ENCODE measurements around the gene ALG14. TPM values are rescaled to one million over a fixed set of nuclear protein-coding genes. Genes with fewer than 3 reads are reported as not detected.
"Not testable (repeated sequence)": the region's sequence is repeated elsewhere in the genome, so short reads cannot be mapped to it uniquely, and the experiment has no call there.

Gene ALG14
- total RNA-seq, 2 experiments from 2014 or later, result 2.7 to 5.8 TPM

- ChIA-PET POLR2A (no interaction called here), CTCF (no interaction called here)
- Mint-ChIP-seq H3K9me3 (ENCODE audit: insufficient read depth) (no peaks in the 10 kb centered on the region), H3K4me3 (no peak overlapping the region), H3K27ac (no peak overlapping the region), H3K4me1 (ENCODE audit: low read depth) (no peaks in the 10 kb centered on the region), H3K27me3 (ENCODE audit: low read depth) (peaks cover 8% of the 10 kb centered on the region), H3K36me3 (ENCODE audit: low read depth) (no peaks in the 10 kb centered on the region)
- no peak for ATAC-seq
- DNase-seq, result no peak
Measured at GRCh38 chr1:94942171-94943128, 130.3 kb downstream of the ALG14 start.

- H3K27ac Mint-ChIP-seq; POLR2A ChIA-PET; CTCF ChIA-PET; H3K36me3 Mint-ChIP-seq (ENCODE audit: low read depth); H3K4me1 Mint-ChIP-seq (ENCODE audit: low read depth); DNase-seq; ATAC-seq; H3K9me3 Mint-ChIP-seq (ENCODE audit: insufficient read depth); H3K27me3 Mint-ChIP-seq (ENCODE audit: low read depth); H3K4me3 Mint-ChIP-seq: not testable (repeated sequence)
Measured at GRCh38 chr1:94941480-94941879, 131.3 kb downstream of the ALG14 start.

GRCh38 chr1:94940738-94941137 is 132.0 kb downstream of the ALG14 start:
- no peak for ATAC-seq
- H3K27me3 Mint-ChIP-seq (ENCODE audit: low read depth), result peaks cover 10% of the 10 kb centered on the region
- no peak overlapping the region for H3K4me3 Mint-ChIP-seq
- POLR2A ChIA-PET, result no interaction called here
- no peaks in the 10 kb centered on the region for H3K36me3 Mint-ChIP-seq (ENCODE audit: low read depth)
- CTCF ChIA-PET, result no interaction called here
- no peak for DNase-seq
- H3K27ac Mint-ChIP-seq, result no peak overlapping the region
- no peaks in the 10 kb centered on the region for H3K9me3 Mint-ChIP-seq (ENCODE audit: insufficient read depth)
- no peaks in the 10 kb centered on the region for H3K4me1 Mint-ChIP-seq (ENCODE audit: low read depth)

GRCh38 chr1:94937820-94938219 is 134.9 kb downstream of the ALG14 start:
- CTCF ChIA-PET, result no interaction called here
- POLR2A ChIA-PET, result no interaction called here
- no peak overlapping the region for H3K4me3 Mint-ChIP-seq
- DNase-seq, result no peak
- no peak for ATAC-seq
- H3K4me1 Mint-ChIP-seq (ENCODE audit: low read depth), result no peaks in the 10 kb centered on the region
- H3K27ac Mint-ChIP-seq, result no peak overlapping the region
- H3K36me3 Mint-ChIP-seq (ENCODE audit: low read depth), result no peaks in the 10 kb centered on the region
- H3K9me3 Mint-ChIP-seq (ENCODE audit: insufficient read depth), result no peaks in the 10 kb centered on the region
- peaks cover 5% of the 10 kb centered on the region for H3K27me3 Mint-ChIP-seq (ENCODE audit: low read depth)

GRCh38 chr1:94936861-94937620 is 135.7 kb downstream of the ALG14 start:
- H3K27ac Mint-ChIP-seq, result no peak overlapping the region
- no peaks in the 10 kb centered on the region for H3K4me1 Mint-ChIP-seq (ENCODE audit: low read depth)
- H3K4me3 Mint-ChIP-seq, result no peak overlapping the region
- H3K9me3 Mint-ChIP-seq (ENCODE audit: insufficient read depth), result no peaks in the 10 kb centered on the region
- ATAC-seq, result no peak
- ChIA-PET CTCF (no interaction called here), POLR2A (no interaction called here)
- DNase-seq, result no peak
- H3K27me3 Mint-ChIP-seq (ENCODE audit: low read depth), result peaks cover 5% of the 10 kb centered on the region
- no peaks in the 10 kb centered on the region for H3K36me3 Mint-ChIP-seq (ENCODE audit: low read depth)

- Mint-ChIP-seq H3K27me3 (ENCODE audit: low read depth) (peaks cover 7% of the 10 kb centered on the region), H3K4me1 (ENCODE audit: low read depth) (no peaks in the 10 kb centered on the region), H3K4me3 (no peak overlapping the region), H3K36me3 (ENCODE audit: low read depth) (no peaks in the 10 kb centered on the region), H3K9me3 (ENCODE audit: insufficient read depth) (no peaks in the 10 kb centered on the region), H3K27ac (no peak overlapping the region)
- no peak for ATAC-seq
- ChIA-PET CTCF (interaction anchor here (1.0 kb wide), 1 partner anchor 108 kb away, joined by 3 read pairs; no protein-coding TSS in a partner anchor), POLR2A (no interaction called here)
- no peak for DNase-seq
Measured at GRCh38 chr1:94935476-94935875, 137.3 kb downstream of the ALG14 start.

GRCh38 chr1:94935034-94935433 is 137.7 kb downstream of the ALG14 start:
- Mint-ChIP-seq H3K27me3 (ENCODE audit: low read depth) (peaks cover 7% of the 10 kb centered on the region), H3K4me3 (no peak overlapping the region), H3K4me1 (ENCODE audit: low read depth) (no peaks in the 10 kb centered on the region), H3K36me3 (ENCODE audit: low read depth) (no peaks in the 10 kb centered on the region), H3K27ac (no peak overlapping the region), H3K9me3 (ENCODE audit: insufficient read depth) (no peaks in the 10 kb centered on the region)
- POLR2A ChIA-PET, result no interaction called here
- DNase-seq (no peak), ATAC-seq (no peak)
- CTCF ChIA-PET, result no interaction called here

GRCh38 chr1:94934551-94934950 is 138.2 kb downstream of the ALG14 start:
- Mint-ChIP-seq H3K27ac (no peak overlapping the region), H3K36me3 (ENCODE audit: low read depth) (no peaks in the 10 kb centered on the region), H3K27me3 (ENCODE audit: low read depth) (peaks cover 7% of the 10 kb centered on the region), H3K4me3 (no peak overlapping the region), H3K9me3 (ENCODE audit: insufficient read depth) (no peaks in the 10 kb centered on the region), H3K4me1 (ENCODE audit: low read depth) (no peaks in the 10 kb centered on the region)
- POLR2A ChIA-PET, result no interaction called here
- no peak for DNase-seq
- CTCF ChIA-PET, result no interaction called here
- ATAC-seq, result no peak

GRCh38 chr1:94931254-94931841 is 141.4 kb downstream of the ALG14 start:
- Mint-ChIP-seq H3K27ac (no peak overlapping the region), H3K4me3 (no peak overlapping the region), H3K9me3 (ENCODE audit: insufficient read depth) (no peaks in the 10 kb centered on the region), H3K4me1 (ENCODE audit: low read depth) (peaks cover 3% of the 10 kb centered on the region), H3K36me3 (ENCODE audit: low read depth) (no peaks in the 10 kb centered on the region), H3K27me3 (ENCODE audit: low read depth) (peaks cover 20% of the 10 kb centered on the region)
- CTCF ChIA-PET, result no interaction called here
- POLR2A ChIA-PET, result no interaction called here
- ATAC-seq (no peak), DNase-seq (no peak)

GRCh38 chr1:94929351-94930217 is 143.2 kb downstream of the ALG14 start:
- POLR2A ChIA-PET, result no interaction called here
- no peak for DNase-seq
- H3K4me1 Mint-ChIP-seq (ENCODE audit: low read depth), result peaks cover 12% of the 10 kb centered on the region
- ATAC-seq, result no peak
- H3K9me3 Mint-ChIP-seq (ENCODE audit: insufficient read depth), result no peaks in the 10 kb centered on the region
- CTCF ChIA-PET, result interaction anchor here (0.7 kb wide), 1 partner anchor 112 kb away, joined by 3 read pairs; no protein-coding TSS in a partner anchor
- H3K4me3 Mint-ChIP-seq, result no peak overlapping the region
- H3K36me3 Mint-ChIP-seq (ENCODE audit: low read depth), result no peaks in the 10 kb centered on the region
- H3K27ac Mint-ChIP-seq, result no peak overlapping the region
- H3K27me3 Mint-ChIP-seq (ENCODE audit: low read depth), result peaks cover 32% of the 10 kb centered on the region

GRCh38 chr1:94928293-94928939 is 144.3 kb downstream of the ALG14 start:
- no peaks in the 10 kb centered on the region for H3K9me3 Mint-ChIP-seq (ENCODE audit: insufficient read depth)
- H3K27ac Mint-ChIP-seq, result no peak overlapping the region
- H3K36me3 Mint-ChIP-seq (ENCODE audit: low read depth), result no peaks in the 10 kb centered on the region
- H3K4me3 Mint-ChIP-seq, result no peak overlapping the region
- ChIA-PET POLR2A (no interaction called here), CTCF (interaction anchor here (1.1 to 1.7 kb wide), 3 partner anchors 74 to 115 kb away, joined by 4 to 6 read pairs (median 5); no protein-coding TSS in a partner anchor)
- H3K4me1 Mint-ChIP-seq (ENCODE audit: low read depth), result peaks cover 15% of the 10 kb centered on the region
- no peak for DNase-seq
- H3K27me3 Mint-ChIP-seq (ENCODE audit: low read depth), result peaks cover 35% of the 10 kb centered on the region
- ATAC-seq, result no peak
